Spleen (tissue), 11 donors: Measurements from ENCODE around the gene RFTN1. TPM values are rescaled to one million over a fixed set of nuclear protein-coding genes. Genes with fewer than 3 reads are reported as not detected.

ENCODE experiments used
- DNase-seq: peaks from one replicate; pipeline ENCODE4 v3.0.0-alpha.2; 2020
- H3K27ac ChIP-seq, 8 donors: fragments of 200-600 bp; sonication (generic) in 7 of 8; 1 replicate in 4 of 8; 2 replicates in 4 of 8; pipeline versions ENCODE4 v1.5.0 to v1.8.0; 2016 to 2021; ENCODE audit warnings: inconsistent platforms in 4 of 8, mild to moderate bottlenecking in 4 of 8, moderate library complexity in 1 of 8
- H3K27me3 ChIP-seq, 7 donors: fragments of 200-600 bp; sonication (generic) in 6 of 7; replicated peaks in 1 of 7; 1 replicate in 4 of 7; 2 replicates in 3 of 7; pipeline versions ENCODE4 v1.5.0 to v1.8.0; 2016 to 2021; ENCODE audit warnings: inconsistent platforms in 3 of 7, mild to moderate bottlenecking in 1 of 7
- H3K36me3 ChIP-seq, 6 donors: fragments of 200-600 bp; sonication (generic) in 5 of 6; 1 replicate in 4 of 6; 2 replicates in 2 of 6; pipeline versions ENCODE4 v1.5.0 to v1.8.0; 2016 to 2021; ENCODE audit warnings: inconsistent platforms in 2 of 6
- H3K4me1 ChIP-seq, 6 donors: fragments of 200-600 bp; sonication (generic) in 5 of 6; 1 replicate in 3 of 6; 2 replicates in 3 of 6; pipeline versions ENCODE4 v1.5.0 to v1.8.0; 2016 to 2021; ENCODE audit warnings: inconsistent platforms in 3 of 6
- H3K4me3 ChIP-seq, 8 donors: fragments of 200-600 bp; sonication (generic) in 7 of 8; 1 replicate in 4 of 8; 2 replicates in 4 of 8; pipeline versions ENCODE4 v1.5.0 to v1.8.0; 2016 to 2021; ENCODE audit warnings: inconsistent platforms in 4 of 8, mild to moderate bottlenecking in 4 of 8, moderate library complexity in 2 of 8
- H3K9me3 ChIP-seq, 8 donors: fragments of 200-600 bp; sonication (generic) in 7 of 8; 1 replicate in 4 of 8; 2 replicates in 4 of 8; pipeline versions ENCODE4 v1.5.0 to v1.8.0; 2016 to 2021; ENCODE audit warnings: inconsistent platforms in 4 of 8
- POLR2A ChIP-seq, 3 donors: fragments of 450-650 bp; IDR thresholded peaks; one replicate each; pipeline ENCODE4 v1.5.1; 2017; ENCODE audit warnings: antibody characterized with exemption in 3 of 3, mild to moderate bottlenecking in 1 of 3
- POLR2AphosphoS5 ChIP-seq, 3 donors: sonication (generic); formaldehyde crosslinking; IDR thresholded peaks; one replicate each; pipeline ENCODE4 v1.5.1; 2017; ENCODE audit warnings: antibody characterized with exemption in 3 of 3
- WGBS, 5 donors: extraction: QIAGEN DNeasy Blood & Tissue Kit in 3 of 5; methylation state at CpG; one replicate each; pipeline versions ENCODE4 v1.1.5 to v1.1.7; 2013 to 2018; 5-methylcytosine and 5-hydroxymethylcytosine counted together
- intact Hi-C: fragments of 100-400 bp; cut with DNase I; formaldehyde crosslinking; loops from one replicate; pipeline ENCODE4 v1.15.0; 2023; ENCODE audit warnings: low total_unique reads
- polyA plus RNA-seq, 3 donors: library from polyadenylated mRNA; stranded (reverse); fragments of 200-250 nt; gene quantifications; one replicate each; pipeline ENCODE4 v1.2.1, GENCODE V29; 2013
- total RNA-seq, 7 donors: library from RNA; depleted of rRNA in 3 of 7; stranded (reverse); fragments of >200 nt in 3 of 7; fragmentation: NEBNext Ultra II Directional in 4 of 7; extraction: Animal tissue kit (Norgen Biotek cat#: 25700) in 4 of 7; gene quantifications; one replicate each; pipeline versions ENCODE4 v1.1.0 to v1.2.1, GENCODE V29; 2016 to 2021
- TF ChIP-seq, protein P1 (sequence below), 11 experiments: fragments of 200-600 bp in 7 of 11; fragments of 450-650 bp in 4 of 11; sonication (generic) in 4 of 11; IDR thresholded peaks in 8 of 11; conservative IDR thresholded peaks in 3 of 11; 1 replicate in 7 of 11; 2 replicates in 4 of 11; pipeline versions ENCODE4 v1.4.0 to v1.8.0; 2016 to 2021; ENCODE audit warnings: antibody characterized with exemption in 11 of 11, inconsistent platforms in 4 of 11, mild to moderate bottlenecking in 1 of 11
- donor health status: healthy with polysubstance abuse.
- donor health status: DM: no; HTN: no; CAD: no; lungs with moderate emphysema.
- donor health status: DM: no; HTN: no; CAD: no.
- donor health status: Bipolar disorder and iron deficiency.
- donor health status: healthy.
- donor health status: DM: no; HTN: no; CAD: no.
- donor health status: DM: yes; HTN: yes; CAD: no.

The RFTN1 gene
- total and polyA plus RNA-seq, 10 donors = 30.4 to 106 (median 75.3) TPM

DNA sequence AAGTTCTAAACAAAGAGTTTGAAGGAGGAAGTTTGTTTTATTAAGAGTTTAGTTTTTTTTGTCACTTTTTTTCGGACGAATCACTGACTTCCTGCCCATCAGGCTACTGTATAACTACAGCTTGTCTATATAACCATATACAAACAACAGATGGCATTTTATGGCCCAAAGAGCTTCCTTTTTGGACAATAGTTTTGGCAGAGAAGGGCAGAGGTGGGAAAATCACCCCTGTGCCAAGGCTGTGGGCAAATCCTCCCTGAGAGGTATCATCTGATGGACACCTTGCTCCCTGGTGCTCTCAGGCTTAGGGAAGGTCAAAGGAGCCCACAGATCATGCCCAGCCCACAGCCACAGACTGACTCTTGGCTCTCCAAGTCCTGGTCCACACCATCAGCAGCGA, 135.1 kb downstream of the RFTN1 start:
- 45 to 68% (median 56%) methylated on average over 3 of the region's 3 CpGs for WGBS, 5 donors
- no peak overlapping the region for H3K4me3 ChIP-seq

DNA sequence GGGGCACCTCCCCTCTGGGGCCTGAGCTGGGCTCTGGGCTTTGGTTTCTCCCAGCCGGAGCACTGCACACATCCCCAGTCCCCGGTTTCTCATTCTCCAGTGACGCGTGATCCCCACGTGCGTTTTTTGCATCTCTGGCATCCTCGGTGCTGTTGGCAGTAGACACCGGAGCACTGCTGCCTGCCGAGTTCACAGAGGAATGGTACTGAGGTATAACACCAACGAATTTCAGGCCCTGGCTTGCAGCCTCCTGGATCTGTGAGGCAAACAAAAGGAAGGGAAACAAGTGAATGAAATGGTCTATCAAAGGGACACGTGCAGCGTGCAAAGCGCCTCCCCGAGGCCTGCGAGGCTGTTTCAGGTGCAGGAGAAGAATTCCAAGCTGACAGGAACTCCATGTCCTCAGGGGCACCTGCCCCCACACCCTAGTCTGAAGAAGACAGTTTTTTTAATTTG, 135.6 kb downstream of the RFTN1 start:
- peak overlapping the region in 7 of 8 donors; percentile 10 to 60 (median 46) for H3K27ac ChIP-seq
- peaks cover 0 to 28% (median 0%) of the 10 kb centered on the region in 6 donors for H3K36me3 ChIP-seq
- H3K4me1 ChIP-seq = peaks cover 26 to 87% (median 55%) of the 10 kb centered on the region in 6 donors
- intact Hi-C loops = no loop called here
- DNase-seq = no peak
- no peak overlapping the region for H3K4me3 ChIP-seq
- WGBS, 5 donors = 79 to 85% (median 83%) methylated on average over 15 of the region's 15 CpGs
- H3K9me3 ChIP-seq = peaks cover 0 to 14% (median 0%) of the 10 kb centered on the region in 8 donors
- no peaks in the 10 kb centered on the region for H3K27me3 ChIP-seq
- TF ChIP-seq POLR2A (IDR thresholded peaks at IDR 0.05) (no peak), POLR2AphosphoS5 (IDR thresholded peaks at IDR 0.05) (peak in 1 of 3 donors; percentile 15)
- TF ChIP-seq, protein P1, sequence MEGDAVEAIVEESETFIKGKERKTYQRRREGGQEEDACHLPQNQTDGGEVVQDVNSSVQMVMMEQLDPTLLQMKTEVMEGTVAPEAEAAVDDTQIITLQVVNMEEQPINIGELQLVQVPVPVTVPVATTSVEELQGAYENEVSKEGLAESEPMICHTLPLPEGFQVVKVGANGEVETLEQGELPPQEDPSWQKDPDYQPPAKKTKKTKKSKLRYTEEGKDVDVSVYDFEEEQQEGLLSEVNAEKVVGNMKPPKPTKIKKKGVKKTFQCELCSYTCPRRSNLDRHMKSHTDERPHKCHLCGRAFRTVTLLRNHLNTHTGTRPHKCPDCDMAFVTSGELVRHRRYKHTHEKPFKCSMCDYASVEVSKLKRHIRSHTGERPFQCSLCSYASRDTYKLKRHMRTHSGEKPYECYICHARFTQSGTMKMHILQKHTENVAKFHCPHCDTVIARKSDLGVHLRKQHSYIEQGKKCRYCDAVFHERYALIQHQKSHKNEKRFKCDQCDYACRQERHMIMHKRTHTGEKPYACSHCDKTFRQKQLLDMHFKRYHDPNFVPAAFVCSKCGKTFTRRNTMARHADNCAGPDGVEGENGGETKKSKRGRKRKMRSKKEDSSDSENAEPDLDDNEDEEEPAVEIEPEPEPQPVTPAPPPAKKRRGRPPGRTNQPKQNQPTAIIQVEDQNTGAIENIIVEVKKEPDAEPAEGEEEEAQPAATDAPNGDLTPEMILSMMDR (IDR thresholded peaks at IDR 0.05 in 8 of 11, conservative IDR thresholded peaks at IDR 0.05 in 3 of 11) = no peak

More for the DNA sequence above, 135.1 kb downstream of the RFTN1 start:
- DNase-seq = no peak
- Histone ChIP-seq H3K27ac (peak overlapping the region in 6 of 8 donors; percentile 10 to 60 (median 40)), H3K4me1 (peaks cover 24 to 87% (median 50%) of the 10 kb centered on the region in 6 donors), H3K9me3 (peaks cover 0 to 14% (median 0%) of the 10 kb centered on the region in 8 donors), H3K36me3 (peaks cover 0 to 28% (median 0%) of the 10 kb centered on the region in 6 donors), H3K27me3 (no peaks in the 10 kb centered on the region)
- intact Hi-C loops = no loop called here
- TF ChIP-seq POLR2A (IDR thresholded peaks at IDR 0.05) = no peak
- TF ChIP-seq, protein P1 (IDR thresholded peaks at IDR 0.05 in 8 of 11, conservative IDR thresholded peaks at IDR 0.05 in 3 of 11) = no peak
- TF ChIP-seq POLR2AphosphoS5 (IDR thresholded peaks at IDR 0.05) = no peak

DNA sequence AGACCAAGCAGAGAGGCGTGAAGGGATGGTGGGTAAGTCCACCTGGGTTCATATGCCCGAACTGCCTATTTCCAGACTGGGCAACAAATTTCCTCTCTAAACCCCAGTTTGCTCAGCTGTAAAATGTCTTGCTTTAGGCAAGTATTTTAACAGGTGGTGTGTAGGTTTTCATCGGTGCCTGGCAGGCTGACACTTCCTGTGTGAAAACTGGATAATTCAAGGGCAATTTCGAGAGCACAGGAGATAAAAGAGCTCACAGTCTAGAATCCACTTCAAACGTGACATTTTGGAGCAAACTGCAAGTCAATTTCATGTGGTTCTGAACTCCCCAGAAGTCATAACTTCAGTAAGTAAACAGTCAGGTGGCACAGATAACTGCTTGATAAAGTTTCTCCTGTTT, 136.3 kb downstream of the RFTN1 start:
- TF ChIP-seq POLR2AphosphoS5 (IDR thresholded peaks at IDR 0.05) = no peak
- TF ChIP-seq, protein P1 (IDR thresholded peaks at IDR 0.05 in 8 of 11, conservative IDR thresholded peaks at IDR 0.05 in 3 of 11) = no peak
- TF ChIP-seq POLR2A (IDR thresholded peaks at IDR 0.05) = no peak
- H3K27ac ChIP-seq = peak overlapping the region in 4 of 8 donors; percentile 32 to 60 (median 44)
- no peak overlapping the region for H3K4me3 ChIP-seq
- H3K27me3 ChIP-seq = no peaks in the 10 kb centered on the region
- intact Hi-C loops = no loop called here
- H3K36me3 ChIP-seq = peaks cover 0 to 28% (median 0%) of the 10 kb centered on the region in 6 donors
- H3K9me3 ChIP-seq = peaks cover 0 to 14% (median 0%) of the 10 kb centered on the region in 8 donors
- WGBS, 5 donors = 27 to 61% (median 43%) methylated on average over 5 of the region's 5 CpGs
- H3K4me1 ChIP-seq = peaks cover 29 to 89% (median 61%) of the 10 kb centered on the region in 6 donors
- no peak for DNase-seq

DNA sequence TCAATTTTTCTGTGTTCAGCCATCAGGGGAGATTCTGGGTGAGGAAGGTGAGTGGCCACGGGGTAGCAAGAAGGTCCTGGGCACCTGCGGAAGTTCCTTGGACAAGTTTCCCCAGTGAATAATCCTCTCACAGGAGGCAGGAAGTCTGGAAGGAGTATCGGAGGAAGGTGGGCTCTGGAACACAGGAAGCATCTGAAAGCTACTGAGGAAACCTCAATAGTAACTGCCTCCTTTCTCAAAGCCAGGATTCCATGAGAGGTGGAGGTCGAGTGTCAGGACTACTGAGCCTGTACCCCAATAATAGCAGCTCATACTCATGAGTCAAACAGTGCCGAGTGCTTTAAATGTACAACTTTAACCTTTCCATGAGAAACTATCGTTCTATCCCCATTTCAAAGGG, 137.6 kb downstream of the RFTN1 start:
- 68 to 85% (median 78%) methylated on average over 6 of the region's 6 CpGs for WGBS, 5 donors
- DNase-seq = no peak
- H3K27ac ChIP-seq = peak overlapping the region in 3 of 8 donors; percentile 7 to 69 (median 62)
- peaks cover 0 to 28% (median 0%) of the 10 kb centered on the region in 6 donors for H3K36me3 ChIP-seq
- H3K9me3 ChIP-seq = peaks cover 0 to 14% (median 0%) of the 10 kb centered on the region in 8 donors
- H3K4me3 ChIP-seq = no peak overlapping the region
- intact Hi-C loops = no loop called here
- peaks cover 35 to 100% (median 72%) of the 10 kb centered on the region in 6 donors for H3K4me1 ChIP-seq
- TF ChIP-seq POLR2A (IDR thresholded peaks at IDR 0.05) (no peak), POLR2AphosphoS5 (IDR thresholded peaks at IDR 0.05) (no peak)
- TF ChIP-seq, protein P1 (IDR thresholded peaks at IDR 0.05 in 8 of 11, conservative IDR thresholded peaks at IDR 0.05 in 3 of 11) = no peak
- no peaks in the 10 kb centered on the region for H3K27me3 ChIP-seq
